HAP-1 (cell line): Measurements from ENCODE around the gene MREG.
"Not testable (repeated sequence)": the region's sequence is repeated elsewhere in the genome, so short reads cannot be mapped to it uniquely, and the experiment has no call there.

Experiments
- DNase-seq, 2 experiments: peaks; one replicate each; pipeline ENCODE4 v3.0.0-alpha.2; 2016 to 2020; ENCODE audit warnings: low spot score in 2 of 2
- H3K27me3 ChIP-seq: fragments of 250-450 bp; sonication (Bioruptor Pico); 2 replicates; pipeline ENCODE4 v1.5.1; 2020; ENCODE audit warnings: low read depth, mild to moderate bottlenecking, moderate library complexity
- H3K36me3 ChIP-seq: fragments of 250-450 bp; sonication (Bioruptor Pico); replicated peaks from 2 replicates; pipeline ENCODE4 v1.5.1; 2020; ENCODE audit warnings: mild to moderate bottlenecking
- H3K4me1 ChIP-seq: fragments of 250-450 bp; sonication (Bioruptor Pico); 2 replicates; pipeline ENCODE4 v1.5.1; 2020; ENCODE audit warnings: mild to moderate bottlenecking
- H3K4me3 ChIP-seq: fragments of 250-450 bp; sonication (Bioruptor Pico); 2 replicates; pipeline ENCODE4 v1.5.1; 2020; ENCODE audit warnings: mild to moderate bottlenecking, moderate library complexity
- H3K9me3 ChIP-seq: fragments of 250-450 bp; sonication (Bioruptor Pico); 2 replicates; pipeline ENCODE4 v1.5.1; 2020; ENCODE audit warnings: mild to moderate bottlenecking, moderate library complexity
- in situ Hi-C: fragments of 300-500 bp; cut with MboI; formaldehyde crosslinking; loops from 3 replicates; pipeline ENCODE4 v1.14.3; 2020; ENCODE audit warnings: low sequenced_read_pairs, inconsistent platforms, mixed read lengths

MREG gene

DNA sequence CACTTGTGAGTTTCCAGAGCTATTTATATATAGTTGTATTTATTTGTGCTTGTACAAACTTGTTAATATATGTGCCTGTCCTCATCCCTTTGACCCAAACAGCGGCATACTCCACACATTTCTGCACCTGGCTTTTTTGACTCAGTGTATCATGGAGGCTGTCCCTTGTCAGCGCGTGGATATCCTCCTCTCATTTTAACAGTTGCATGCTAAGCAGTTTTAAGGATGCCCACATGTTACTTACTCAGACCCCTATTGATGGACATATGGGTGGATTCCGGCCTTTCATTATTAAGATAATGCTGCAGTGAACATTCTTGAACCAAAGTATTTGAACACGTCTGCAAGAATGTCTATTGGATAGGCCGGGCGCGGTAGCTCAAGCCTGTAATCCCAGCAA is 655 bp upstream of the MREG start:
- no peaks in the 10 kb centered on the region for H3K9me3 ChIP-seq
- H3K27me3 ChIP-seq = no peaks in the 10 kb centered on the region
- peaks cover 14% of the 10 kb centered on the region for H3K4me1 ChIP-seq
- no peaks in the 10 kb centered on the region for H3K36me3 ChIP-seq
- DNase-seq = no peak
- H3K4me3 ChIP-seq = no peak overlapping the region
- in situ Hi-C loops = no loop called here

DNA sequence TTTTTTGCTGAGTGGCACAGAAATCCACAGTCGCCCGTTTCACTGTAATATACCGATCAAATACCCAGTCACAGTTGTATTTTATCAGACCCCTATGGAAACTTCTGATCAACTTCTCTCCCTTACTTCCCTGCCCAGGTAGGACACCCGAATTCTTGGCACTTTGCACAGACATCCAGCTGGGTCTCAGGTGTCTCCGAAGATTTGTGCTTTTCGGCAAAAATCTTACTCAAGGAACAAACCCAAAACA is 596 bp downstream of the MREG start:
- in situ Hi-C loops = no loop called here
- Histone ChIP-seq H3K36me3 (no peaks in the 10 kb centered on the region), H3K9me3 (no peaks in the 10 kb centered on the region), H3K4me1 (peaks cover 14% of the 10 kb centered on the region), H3K4me3 (peak overlapping the region; percentile 71), H3K27me3 (no peaks in the 10 kb centered on the region)
- DNase-seq = no peak

DNA sequence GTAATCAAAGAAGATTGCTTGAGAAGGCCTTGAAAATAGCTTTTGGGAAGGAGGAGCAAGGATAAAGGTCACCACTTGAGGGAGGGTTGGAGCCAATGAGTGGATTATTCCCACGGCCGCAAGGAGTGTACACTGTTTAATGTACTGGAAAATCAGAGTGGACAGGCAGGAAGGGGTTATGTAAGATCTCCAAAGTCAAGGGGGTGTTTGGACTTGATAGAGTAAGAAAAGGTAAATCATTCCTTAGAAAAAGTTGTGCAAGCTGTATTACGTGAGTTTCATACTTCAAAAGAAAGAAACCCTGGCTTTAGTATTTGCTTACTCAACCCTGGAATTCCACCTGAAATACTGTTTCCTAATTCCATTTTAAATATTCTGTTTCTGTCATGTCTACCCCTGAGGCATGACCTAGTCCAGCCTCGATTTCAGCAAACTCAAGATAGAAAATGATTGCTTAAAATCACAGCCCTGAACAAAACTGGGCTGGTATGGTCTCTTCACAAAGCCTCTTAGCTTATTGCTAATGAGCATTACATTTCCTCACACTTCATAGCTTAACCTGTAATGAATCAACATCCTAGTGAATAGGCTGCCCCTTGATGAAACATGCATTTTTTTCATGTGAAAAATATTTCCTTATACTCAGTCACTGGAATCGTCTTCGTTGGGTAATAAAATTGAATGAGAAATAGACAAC is 1.1 kb downstream of the MREG start:
- Histone ChIP-seq H3K4me1 (peaks cover 14% of the 10 kb centered on the region), H3K36me3 (no peaks in the 10 kb centered on the region), H3K27me3 (no peaks in the 10 kb centered on the region), H3K9me3 (no peaks in the 10 kb centered on the region), H3K4me3 (peak overlapping the region; percentile 71)
- in situ Hi-C loops = no loop called here
- peak; percentile 45 to 52 for DNase-seq

DNA sequence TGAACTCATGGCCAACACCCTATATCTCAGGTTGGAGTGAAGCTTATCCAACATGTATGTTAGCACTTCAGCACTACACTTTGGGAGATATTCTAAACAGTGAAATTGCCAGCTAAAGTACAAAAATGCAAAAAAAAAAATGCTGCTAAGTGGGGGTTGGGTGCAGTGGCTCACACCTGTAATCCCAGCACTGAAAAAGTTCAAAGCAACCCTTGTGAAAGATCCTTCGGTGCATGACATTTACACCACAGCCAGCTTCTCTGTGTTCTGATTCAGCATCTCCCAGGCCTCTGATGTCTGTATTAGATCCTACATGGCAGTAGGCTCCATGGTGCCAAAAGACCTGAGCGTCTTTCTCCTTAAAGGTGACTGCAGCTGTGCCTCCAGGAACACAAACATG is 4.1 kb downstream of the MREG start:
- H3K9me3 ChIP-seq, H3K36me3 ChIP-seq, in situ Hi-C loops, H3K4me3 ChIP-seq, DNase-seq, H3K27me3 ChIP-seq: not testable (repeated sequence)
- H3K4me1 ChIP-seq = peaks cover 14% of the 10 kb centered on the region

DNA sequence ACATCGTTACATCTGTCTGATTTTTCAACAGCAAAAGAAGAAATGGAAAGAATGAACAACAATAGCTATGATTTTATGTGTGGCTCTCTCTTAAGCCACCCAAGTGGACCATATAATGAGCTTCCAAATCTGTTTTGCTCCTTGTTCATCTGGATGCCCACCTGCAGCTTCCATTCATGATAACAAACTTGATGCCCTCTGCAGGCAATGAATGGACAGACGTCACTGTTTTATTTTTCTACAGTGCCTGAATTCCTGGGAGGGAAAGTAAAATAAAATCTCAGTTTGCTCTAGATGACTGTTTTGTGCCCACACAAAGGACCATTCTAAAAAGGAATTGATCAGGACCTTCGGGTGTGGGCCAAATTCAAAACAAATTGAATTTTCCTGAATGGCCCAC is 5.0 kb downstream of the MREG start:
- H3K4me3 ChIP-seq = no peak overlapping the region

DNA sequence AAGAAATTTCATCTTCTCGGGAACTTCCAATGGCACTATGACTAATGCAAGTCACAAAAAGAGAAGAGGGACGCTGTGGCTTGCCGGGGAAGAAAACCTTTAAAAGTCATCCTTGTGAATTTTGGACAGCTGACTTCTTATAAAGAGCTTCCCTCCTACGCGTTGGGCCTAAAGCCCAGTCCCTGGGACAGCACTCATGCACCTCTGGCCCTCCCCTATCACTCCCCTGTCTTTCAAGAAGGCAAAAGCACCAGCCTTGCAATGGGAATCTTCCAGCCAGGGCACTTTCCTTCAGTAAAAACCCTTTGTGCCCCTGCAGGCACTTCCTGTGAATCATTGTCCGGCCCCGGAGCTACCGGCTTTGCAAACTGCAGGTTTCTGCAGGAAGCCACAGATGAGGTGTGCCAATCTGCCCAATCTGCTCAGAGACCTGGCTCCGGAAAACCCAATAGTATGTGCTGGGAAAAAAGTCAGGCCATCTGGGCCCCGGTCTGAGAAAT is 7.1 kb downstream of the MREG start:
- Histone ChIP-seq H3K36me3 (no peaks in the 10 kb centered on the region), H3K9me3 (no peaks in the 10 kb centered on the region), H3K4me3 (no peak overlapping the region), H3K27me3 (no peaks in the 10 kb centered on the region), H3K4me1 (peaks cover 14% of the 10 kb centered on the region)
- no peak for DNase-seq
- in situ Hi-C loops = no loop called here

More for the DNA sequence above, 5.0 kb downstream of the MREG start:
- no peaks in the 10 kb centered on the region for H3K36me3 ChIP-seq
- no peaks in the 10 kb centered on the region for H3K9me3 ChIP-seq
- no peaks in the 10 kb centered on the region for H3K27me3 ChIP-seq
- peaks cover 18% of the 10 kb centered on the region for H3K4me1 ChIP-seq
- in situ Hi-C loops = no loop called here
- no peak for DNase-seq

DNA sequence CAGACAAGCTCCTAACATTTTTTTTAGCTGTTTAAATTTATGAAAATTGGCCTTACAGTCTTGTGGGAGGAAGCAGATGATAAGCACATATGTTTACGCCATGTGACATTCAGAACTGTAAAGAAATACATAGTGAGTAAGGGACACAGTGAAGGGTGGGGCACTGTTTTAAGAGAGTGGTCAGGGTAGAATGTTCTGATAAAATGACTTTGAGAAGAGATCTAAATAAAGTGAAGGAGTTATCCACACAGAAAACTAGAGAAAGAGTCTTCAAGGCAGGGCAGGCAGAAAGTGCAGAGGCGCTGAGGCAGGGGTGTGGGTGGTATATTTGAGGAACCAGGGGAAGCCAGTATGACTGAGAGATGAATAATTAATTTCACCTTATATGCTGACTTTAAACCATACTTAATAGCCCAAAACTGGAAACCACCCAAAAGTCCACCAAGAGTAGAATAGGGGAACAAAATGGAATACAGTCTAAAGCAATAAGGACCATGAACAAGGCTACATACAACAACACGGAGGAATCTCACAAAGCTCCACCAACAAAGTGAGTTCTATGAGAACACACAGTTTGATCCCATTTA is 8.6 kb downstream of the MREG start:
- Histone ChIP-seq H3K4me3 (no peak overlapping the region), H3K9me3 (no peaks in the 10 kb centered on the region), H3K36me3 (no peaks in the 10 kb centered on the region), H3K4me1 (peaks cover 14% of the 10 kb centered on the region), H3K27me3 (no peaks in the 10 kb centered on the region)
- in situ Hi-C loops = no loop called here
- no peak for DNase-seq

DNA sequence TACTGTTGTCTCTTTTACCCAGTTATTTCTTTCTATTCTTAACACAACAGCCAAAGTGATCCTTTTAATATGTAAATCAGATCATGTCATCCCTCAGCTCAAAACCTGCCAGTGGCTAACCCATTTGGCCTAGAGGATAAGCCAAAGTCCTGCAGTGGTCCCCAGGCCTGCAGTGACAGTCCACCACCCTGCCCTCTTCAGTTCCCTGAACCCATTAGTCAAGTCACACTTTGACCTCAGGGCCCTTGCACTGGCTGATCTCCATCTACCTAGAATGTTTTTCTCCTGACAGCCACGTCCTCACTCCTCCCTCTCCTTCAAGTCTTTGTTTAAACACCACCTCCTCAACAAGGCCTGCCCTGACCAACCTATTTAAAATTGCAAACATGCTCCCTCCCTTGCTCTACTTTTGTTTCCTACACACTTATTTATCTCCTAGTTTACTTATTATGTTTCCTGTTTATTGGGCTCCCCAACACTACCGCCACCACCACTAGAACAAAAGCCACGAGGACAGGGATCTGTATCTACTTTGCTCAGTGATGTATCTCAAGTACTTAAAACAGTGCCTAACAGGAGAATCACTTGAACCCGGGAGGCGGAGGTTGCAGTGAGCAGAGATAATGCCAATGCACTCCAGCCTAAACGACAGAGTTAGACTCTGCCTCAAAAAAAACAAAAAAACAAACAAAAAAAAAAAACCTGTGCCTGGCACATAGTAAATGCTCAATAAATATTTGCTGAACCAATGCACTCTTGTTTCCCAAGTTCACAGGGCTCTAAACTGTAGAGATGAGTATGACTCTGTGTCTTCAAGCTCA is 9.3 kb downstream of the MREG start:
- Histone ChIP-seq H3K4me1 (peaks cover 18% of the 10 kb centered on the region), H3K9me3 (no peaks in the 10 kb centered on the region), H3K4me3 (no peak overlapping the region), H3K36me3 (no peaks in the 10 kb centered on the region), H3K27me3 (no peaks in the 10 kb centered on the region)
- DNase-seq = peak; percentile 29 to 39
- in situ Hi-C loops = no loop called here

DNA sequence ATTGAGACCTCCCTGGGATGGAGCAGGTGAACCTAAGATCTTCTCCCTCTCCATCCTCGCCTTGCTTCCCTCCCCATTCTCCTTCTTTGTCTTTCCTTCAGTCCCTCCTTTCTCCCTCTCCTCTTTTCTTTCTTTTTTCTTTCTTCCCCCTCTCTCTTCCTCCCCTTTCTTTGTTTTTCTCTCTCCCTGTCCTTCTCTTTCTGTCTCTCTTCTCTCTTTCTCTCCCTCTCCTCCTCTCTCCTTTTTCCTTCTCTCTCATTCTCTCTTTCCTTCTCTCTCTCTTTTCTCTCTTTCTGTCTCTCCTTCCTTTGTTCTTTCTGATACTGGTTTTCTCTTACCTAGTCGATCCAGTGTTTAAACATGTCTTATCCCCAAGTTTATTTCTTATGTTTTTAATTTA is 10.7 kb downstream of the MREG start:
- no peaks in the 10 kb centered on the region for H3K36me3 ChIP-seq
- no peaks in the 10 kb centered on the region for H3K27me3 ChIP-seq
- no peak overlapping the region for H3K4me3 ChIP-seq
- no peaks in the 10 kb centered on the region for H3K9me3 ChIP-seq
- no peak for DNase-seq
- in situ Hi-C loops = no loop called here
- H3K4me1 ChIP-seq = peaks cover 23% of the 10 kb centered on the region

DNA sequence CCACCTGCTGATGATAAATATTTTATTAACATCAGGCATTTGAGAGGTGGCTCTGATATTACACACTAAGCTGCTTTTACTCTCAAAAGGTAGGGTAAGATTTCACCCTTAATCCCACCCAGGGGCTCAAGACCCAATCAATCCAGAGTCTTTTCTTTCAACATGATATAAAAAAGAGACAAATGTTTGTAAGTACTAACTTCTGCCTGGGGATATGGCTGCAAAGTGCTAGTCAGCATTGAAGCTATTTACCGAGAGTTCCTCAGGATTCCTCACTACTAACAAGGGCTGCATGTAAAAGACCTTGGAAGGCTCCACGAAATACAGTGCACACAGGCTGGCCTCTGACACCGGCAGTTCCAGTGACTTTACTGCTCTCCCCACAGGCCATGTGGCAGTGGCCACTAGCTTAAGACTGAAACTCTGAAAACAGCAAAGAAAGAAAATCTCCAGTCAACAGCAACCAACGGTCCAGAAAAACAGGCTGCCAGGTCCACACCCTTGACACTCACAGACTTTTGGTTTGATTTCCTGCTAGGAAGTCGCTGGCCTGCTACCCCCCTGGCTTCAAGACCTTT is 11.2 kb downstream of the MREG start:
- no peak for DNase-seq
- H3K4me3 ChIP-seq = no peak overlapping the region
- no peaks in the 10 kb centered on the region for H3K9me3 ChIP-seq
- in situ Hi-C loops = no loop called here
- H3K4me1 ChIP-seq = peaks cover 23% of the 10 kb centered on the region
- no peaks in the 10 kb centered on the region for H3K27me3 ChIP-seq
- H3K36me3 ChIP-seq = no peaks in the 10 kb centered on the region; the same call in 1 of the 2 replicates

DNA sequence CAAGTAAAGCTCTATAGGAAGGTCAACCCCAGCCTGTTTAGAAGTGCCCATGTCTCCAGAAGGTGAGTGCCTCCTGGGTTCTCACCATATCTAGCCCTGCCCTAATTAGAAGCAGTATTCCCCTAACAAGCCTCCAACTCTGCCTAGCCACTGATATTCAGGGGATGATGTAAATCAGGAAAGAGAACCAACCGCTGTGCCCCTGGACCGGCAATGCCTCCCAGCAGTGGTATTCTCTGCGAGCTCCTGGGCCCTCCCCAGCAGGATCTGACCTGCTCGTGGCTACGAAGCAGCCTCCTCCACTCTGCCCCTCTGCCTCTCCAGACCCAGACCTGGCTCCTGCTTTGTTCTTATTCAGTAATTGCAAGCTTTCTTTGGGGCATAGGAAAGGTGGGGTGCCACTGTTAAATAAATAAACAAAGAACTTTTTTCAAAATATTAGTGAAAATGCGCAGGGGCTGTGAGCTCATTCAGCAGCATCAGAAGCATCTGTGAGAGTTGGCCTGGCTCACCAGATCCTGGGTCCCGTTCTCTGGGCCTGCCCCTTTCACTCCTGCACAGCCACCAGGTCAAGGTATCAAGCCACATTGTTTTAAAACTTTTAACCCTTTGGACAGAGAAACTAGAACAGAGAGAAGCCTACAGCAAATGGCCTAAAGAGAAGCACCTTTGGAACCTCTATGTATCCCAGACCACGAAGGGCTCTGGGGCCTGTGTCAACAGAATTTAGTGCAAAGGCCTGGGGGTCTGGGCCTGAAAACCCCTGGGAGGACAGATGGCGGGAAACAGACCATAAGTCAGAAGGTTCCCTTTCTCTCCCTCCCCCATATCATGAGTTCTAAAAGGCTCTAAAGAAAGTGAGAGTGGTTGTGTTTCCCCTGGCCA is 11.9 kb downstream of the MREG start:
- Histone ChIP-seq H3K27me3 (no peaks in the 10 kb centered on the region), H3K4me1 (peaks cover 23% of the 10 kb centered on the region), H3K4me3 (no peak overlapping the region), H3K9me3 (no peaks in the 10 kb centered on the region), H3K36me3 (no peaks in the 10 kb centered on the region; the same call in 1 of the 2 replicates)
- in situ Hi-C loops = no loop called here
- DNase-seq = no peak

DNA sequence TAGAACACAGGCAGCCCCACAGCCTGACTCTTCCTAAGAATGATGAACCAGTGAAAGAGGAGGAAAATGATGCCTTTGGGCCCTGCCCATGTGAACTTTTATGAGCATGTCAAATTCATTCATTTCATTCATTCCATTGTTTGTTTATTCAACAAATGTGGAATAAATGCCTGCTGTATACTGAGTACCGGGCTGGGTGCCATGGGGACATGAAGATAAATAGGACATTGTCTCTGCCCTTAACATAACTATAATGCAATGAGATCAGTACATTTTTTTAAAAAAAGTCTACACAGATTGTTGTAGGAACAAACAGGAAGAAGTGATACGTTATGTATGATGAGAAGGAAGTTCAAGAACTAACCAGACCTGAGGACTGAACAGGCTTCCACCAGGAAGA is 14.7 kb downstream of the MREG start:
- peaks cover 18% of the 10 kb centered on the region for H3K4me1 ChIP-seq
- peaks cover 4% of the 10 kb centered on the region; the same call in 1 of the 2 replicates for H3K36me3 ChIP-seq
- DNase-seq = peak; percentile 53 to 70
- no peak overlapping the region for H3K4me3 ChIP-seq
- no peaks in the 10 kb centered on the region for H3K27me3 ChIP-seq
- in situ Hi-C loops = no loop called here
- H3K9me3 ChIP-seq = no peaks in the 10 kb centered on the region

DNA sequence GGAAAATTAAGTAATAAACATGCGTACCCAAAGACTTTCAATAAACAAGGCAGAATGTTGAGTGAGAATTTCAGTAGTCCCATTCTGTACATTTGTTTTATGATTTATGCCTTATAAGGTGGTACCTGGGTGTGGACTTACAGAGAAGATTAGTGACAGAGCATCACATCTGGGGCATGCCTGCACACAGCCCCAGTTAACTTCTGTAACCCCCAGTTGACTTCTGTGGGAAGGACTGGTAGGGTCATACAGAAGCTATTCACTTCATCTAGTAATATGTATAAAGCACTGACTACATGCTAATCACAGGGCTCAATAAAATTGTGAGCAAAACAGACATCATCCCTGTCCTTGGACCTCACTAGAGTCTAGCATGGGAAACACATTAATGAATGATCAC is 16.1 kb downstream of the MREG start:
- H3K36me3 ChIP-seq = peaks cover 4% of the 10 kb centered on the region; the same call in 1 of the 2 replicates
- no peaks in the 10 kb centered on the region for H3K9me3 ChIP-seq
- peaks cover 15% of the 10 kb centered on the region for H3K4me1 ChIP-seq
- no peak overlapping the region for H3K4me3 ChIP-seq
- DNase-seq = no peak
- H3K27me3 ChIP-seq = no peaks in the 10 kb centered on the region
- in situ Hi-C loops = no loop called here
